HG03571 (cell line): Measurements from ENCODE around the gene PLEKHA5.

Experiments
- ATAC-seq: cut with Tn5 transposase; IDR thresholded peaks from one replicate; pipeline ENCODE4 v1.9.1; 2021; ENCODE audit not compliant: unreplicated experiment

PLEKHA5 gene

GRCh38 chr12:19129122-19129485, 429 bp upstream of the PLEKHA5 start:
- ATAC-seq, result no peak

- no peak for ATAC-seq
Measured at GRCh38 chr12:19130224-19131024, 891 bp downstream of the PLEKHA5 start.

- ATAC-seq, result no peak
Measured at GRCh38 chr12:19131025-19131444, 1.5 kb downstream of the PLEKHA5 start.

- no peak for ATAC-seq
Measured at GRCh38 chr12:19138551-19138950, 9.0 kb downstream of the PLEKHA5 start.

- ATAC-seq, result no peak
Measured at GRCh38 chr12:19138956-19139355, 9.4 kb downstream of the PLEKHA5 start.

DNA sequence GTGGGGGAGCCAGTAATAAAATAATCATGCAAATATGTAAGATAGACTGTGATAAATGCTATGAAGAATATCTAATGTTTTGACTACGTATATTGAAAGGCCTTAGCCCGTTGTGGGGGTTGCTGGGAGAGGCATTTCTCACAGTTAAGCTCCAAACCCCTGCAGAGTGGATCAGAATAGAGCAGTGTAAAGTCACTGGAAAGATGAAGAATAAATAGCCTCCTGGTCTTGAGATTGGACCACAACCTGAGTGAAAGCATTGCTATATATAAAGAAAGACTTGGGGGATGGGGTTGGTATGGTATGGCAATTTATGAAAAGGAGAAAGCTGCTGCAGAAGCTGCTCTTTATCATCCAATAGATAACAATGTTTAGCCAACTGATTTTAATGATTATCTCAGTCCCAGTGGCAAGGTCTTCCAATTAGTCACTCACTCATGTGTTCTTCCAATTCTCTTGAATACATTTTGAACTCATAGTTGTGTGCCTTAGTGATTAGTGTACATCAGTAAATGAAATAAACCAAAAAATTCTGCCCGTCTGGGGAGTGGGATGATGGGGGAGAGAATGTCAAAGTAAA, 10.2 kb downstream of the PLEKHA5 start:
- no peak for ATAC-seq

DNA sequence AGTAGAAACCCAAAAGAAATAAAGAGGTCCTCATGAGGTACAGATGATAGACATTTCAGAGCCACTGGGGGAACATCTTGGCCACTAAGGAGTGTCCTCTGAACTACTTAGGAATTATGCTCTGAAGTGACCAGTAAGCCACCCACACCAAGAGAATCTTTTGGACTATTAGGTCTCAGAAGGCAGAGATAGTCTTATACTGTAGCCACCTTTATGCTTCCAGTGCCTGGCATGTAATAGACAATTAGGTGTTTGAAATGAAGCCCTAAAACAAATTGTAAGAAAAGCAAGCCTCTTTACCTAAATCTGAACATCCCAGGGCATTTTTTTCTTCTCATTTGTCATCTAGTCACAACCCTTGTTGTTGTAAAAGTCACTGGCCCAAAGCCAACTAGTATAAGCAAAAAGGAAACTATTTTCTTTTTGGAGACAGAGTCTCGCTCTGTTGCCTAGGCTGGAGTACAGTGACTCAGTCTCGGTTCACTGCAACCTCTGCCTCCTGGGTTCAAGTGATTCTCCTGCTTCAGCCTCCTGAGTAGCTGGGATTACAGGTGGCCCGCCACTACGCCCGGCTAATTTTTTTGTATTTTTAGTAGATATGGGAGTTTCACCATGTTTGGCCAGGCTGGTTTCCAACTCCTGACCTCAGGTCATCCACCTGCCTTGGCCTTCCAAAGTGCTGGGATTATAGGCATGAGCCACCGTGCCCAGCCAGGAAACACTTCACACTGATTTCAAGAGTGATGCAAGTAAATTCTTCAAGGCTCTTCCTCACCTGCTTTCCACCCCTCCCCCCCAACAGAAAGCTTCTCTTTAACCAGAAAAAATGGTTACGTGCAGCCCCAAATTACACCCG, 11.1 kb downstream of the PLEKHA5 start:
- no peak for ATAC-seq

GRCh38 chr12:19142499-19142898, 13.0 kb downstream of the PLEKHA5 start:
- no peak for ATAC-seq

DNA sequence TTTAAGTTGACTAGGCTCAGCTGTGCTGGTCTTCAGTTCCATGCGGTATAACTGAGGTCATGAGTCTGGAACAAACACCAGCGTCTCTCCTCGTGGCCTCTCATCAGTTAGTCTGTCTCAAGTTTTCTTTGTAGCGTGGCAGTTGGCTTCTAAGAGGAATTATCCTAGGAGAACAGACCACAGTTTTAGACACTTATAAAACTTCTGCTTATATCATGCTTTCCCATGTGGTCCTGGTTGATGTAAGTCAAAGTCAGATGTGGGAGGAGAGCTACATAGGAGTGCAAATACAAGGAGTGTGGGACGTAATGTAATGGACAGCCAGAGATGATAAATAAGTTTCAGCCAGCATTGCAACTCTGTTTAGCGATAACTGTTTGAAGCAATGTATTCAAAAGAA, 14.8 kb downstream of the PLEKHA5 start:
- ATAC-seq, result no peak

DNA sequence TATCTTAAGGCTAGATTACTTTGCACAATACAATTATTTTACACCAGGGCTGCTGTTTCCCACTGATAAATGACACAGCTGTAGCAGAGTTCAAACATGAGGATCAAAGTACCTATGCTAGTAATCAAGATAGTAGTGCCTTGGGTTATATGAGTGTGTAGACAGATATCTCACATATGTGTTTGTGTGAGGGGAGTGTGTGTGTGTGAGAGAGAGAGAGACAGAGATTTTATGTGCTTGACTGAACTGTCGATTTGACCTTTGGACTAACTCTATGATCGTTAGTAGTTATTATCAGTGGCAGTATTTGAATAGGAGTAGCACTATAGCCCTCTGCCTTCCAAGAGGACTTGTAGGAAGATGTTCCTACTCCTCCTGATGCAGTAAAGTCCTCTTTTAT, 15.5 kb downstream of the PLEKHA5 start:
- ATAC-seq, result no peak

DNA sequence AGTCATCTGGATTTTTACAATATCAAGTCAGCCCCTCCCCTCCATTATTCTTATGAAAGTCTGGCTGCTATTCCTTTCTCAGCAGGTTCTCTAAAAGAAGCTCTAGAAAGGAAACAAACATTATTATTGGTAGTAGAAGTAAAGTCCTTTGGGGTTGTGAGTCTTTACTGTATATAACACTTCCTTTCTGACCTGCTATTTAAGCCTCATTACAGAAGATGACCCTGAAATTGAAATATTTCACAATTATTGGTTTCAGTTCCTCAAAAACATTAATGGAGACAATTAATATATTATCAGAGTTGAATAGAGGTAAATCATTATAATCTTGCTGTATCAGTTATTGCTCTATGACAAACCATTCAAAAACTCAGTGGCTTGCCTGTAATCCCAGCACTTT, 19.3 kb downstream of the PLEKHA5 start:
- no peak for ATAC-seq

- ATAC-seq, result no peak
Measured at GRCh38 chr12:19150273-19150900, 20.9 kb downstream of the PLEKHA5 start.

DNA sequence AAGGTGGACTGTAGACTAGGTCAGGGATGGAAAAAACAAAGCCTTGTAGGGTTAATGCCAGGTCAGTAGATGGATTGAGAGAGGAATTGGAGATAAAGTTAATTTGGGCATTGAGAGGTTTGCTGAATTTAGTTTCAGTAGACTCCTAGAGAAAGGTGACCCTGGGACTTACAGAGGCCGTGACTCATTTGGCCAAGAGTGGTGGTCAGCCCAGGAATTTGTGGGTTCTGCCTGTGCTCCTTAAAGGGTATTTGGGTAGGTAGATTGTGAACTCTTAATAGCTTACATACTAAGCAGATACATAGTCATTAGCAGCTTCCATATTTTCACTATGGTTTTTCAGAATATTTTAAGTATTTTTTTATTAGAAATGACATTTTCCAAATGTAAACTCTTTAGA, 21.8 kb downstream of the PLEKHA5 start:
- ATAC-seq, result no peak

GRCh38 chr12:19153396-19153795, 23.9 kb downstream of the PLEKHA5 start:
- ATAC-seq, result no peak

DNA sequence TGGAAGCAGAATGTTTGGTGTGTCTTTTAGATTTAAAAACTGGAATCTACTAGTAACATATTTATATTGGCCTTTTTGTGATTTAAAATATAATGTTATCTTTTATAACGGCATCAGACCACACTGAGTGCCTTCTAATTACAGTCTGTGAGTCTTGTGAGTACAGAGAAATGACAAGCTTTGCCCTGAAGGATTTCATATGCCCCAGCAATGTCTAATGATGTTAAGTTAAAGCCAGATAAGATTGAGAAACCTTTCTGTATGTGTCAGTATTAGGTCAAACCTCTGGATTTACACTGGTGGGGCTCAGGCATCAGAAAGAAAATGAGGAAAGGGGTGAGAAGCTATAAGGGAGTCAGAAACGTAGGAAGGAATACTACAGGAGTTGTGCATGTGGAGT, 25.2 kb downstream of the PLEKHA5 start:
- ATAC-seq, result no peak

DNA sequence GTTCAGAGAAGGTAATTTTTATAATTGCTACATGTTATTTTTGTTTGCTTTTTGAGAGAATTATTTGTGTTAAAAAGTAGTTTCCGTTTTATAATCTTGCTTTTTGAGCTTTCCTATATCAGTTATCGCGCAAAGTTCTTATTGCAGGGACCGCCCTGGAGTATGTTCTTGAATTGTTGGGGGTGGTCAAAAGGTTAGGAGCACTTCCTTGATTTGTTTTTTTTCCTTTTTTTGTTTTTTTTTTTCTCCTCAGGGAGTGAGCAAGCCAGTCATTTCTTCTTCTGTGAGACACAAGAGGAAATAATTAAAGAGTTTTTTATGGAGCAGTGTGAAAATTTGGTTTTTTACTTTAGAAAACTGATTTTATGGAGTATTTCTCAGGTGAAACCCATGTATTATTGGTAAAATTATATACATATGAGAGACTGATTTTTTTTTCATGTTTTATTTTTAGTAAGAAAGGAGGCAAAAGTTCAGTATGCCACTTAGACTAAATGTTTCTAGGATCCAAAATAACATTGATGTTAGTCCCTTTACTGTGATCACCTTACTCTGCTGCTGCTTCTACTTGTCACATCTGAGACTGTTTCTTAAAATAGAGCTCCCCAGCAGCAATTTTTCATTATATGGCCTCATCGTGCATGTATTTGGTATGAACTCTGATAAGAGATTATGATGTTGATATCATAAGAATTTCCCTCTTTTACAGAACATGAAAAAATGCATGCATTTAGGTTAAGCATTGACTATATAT, 26.6 kb downstream of the PLEKHA5 start:
- ATAC-seq, result no peak

DNA sequence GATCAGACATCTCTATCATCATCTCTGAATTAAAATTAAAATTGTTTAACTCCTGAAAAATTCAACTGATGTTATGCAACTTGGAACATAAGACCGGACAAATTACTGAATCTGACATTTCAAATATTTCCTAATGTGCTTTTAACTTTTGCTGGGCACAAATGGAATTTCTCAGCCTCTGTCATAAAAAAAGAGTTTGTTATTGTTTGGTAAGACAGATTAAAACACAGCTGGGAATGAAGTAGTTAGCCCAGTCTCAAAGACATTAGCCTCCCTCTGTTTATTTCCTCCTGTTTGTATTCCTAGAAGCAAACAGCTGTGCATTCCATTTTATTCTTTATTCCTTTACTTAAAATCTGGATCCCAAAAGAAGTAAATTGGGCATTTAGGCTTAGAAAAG, 29.4 kb downstream of the PLEKHA5 start:
- no peak for ATAC-seq

GRCh38 chr12:19161216-19161615, 31.7 kb downstream of the PLEKHA5 start:
- no peak for ATAC-seq

- ATAC-seq, result no peak
Measured at GRCh38 chr12:19165451-19165850, 35.9 kb downstream of the PLEKHA5 start.

DNA sequence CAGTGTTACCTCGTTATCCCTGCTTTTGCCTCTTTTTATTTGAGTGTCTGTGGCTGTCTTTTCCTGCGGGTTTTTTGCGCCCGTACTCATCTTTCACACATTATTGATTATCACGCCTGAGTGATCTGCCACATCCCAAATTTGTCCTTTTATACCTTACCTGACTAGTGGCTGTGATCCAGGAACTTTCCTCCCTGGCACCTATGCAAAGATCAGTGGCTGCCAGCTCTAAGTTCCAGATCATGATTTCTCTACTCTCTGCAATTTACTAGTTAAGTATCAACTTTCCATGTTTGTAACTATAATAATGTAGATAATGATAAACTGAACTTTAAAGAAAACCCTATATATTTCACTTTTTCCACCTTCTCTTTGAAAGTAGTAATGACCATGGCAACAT, 36.9 kb downstream of the PLEKHA5 start:
- ATAC-seq, result no peak

GRCh38 chr12:19166956-19167355, 37.4 kb downstream of the PLEKHA5 start:
- ATAC-seq, result no peak
